ENCODE results near the gene STX17.

DNA sequence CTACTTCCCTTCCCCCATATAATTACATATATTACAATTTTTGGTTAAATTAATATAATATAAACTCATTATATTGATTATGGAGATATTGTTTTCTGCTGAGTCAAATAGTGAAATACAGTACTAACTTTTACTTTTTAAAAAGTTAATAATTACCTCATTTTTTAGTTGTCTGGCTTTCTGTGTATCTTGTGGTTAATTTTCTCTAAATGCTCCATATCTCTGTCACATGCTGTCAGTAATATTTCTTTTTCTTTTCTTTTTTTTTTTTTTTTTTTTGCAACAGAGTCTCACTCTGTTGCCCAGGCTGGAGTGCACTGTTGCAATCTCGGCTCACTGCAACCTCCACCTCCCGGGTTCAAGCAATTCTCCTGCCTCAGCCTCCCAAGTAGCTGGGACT, 23.2 kb downstream of the STX17 start:
- no peak for TF ChIP-seq POLR2A (IDR thresholded peaks at IDR 0.05)
- TF ChIP-seq, protein P1, sequence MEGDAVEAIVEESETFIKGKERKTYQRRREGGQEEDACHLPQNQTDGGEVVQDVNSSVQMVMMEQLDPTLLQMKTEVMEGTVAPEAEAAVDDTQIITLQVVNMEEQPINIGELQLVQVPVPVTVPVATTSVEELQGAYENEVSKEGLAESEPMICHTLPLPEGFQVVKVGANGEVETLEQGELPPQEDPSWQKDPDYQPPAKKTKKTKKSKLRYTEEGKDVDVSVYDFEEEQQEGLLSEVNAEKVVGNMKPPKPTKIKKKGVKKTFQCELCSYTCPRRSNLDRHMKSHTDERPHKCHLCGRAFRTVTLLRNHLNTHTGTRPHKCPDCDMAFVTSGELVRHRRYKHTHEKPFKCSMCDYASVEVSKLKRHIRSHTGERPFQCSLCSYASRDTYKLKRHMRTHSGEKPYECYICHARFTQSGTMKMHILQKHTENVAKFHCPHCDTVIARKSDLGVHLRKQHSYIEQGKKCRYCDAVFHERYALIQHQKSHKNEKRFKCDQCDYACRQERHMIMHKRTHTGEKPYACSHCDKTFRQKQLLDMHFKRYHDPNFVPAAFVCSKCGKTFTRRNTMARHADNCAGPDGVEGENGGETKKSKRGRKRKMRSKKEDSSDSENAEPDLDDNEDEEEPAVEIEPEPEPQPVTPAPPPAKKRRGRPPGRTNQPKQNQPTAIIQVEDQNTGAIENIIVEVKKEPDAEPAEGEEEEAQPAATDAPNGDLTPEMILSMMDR (IDR thresholded peaks at IDR 0.05) = no peak
